ENCODE results near the gene CRYBB1. TPM values are rescaled to one million over a fixed set of nuclear protein-coding genes. Genes with fewer than 3 reads are reported as not detected.
A peak's percentile ranks its signal among the peaks of the same experiment; 100 is the strongest.

CRYBB1 gene
- total RNA-seq (not detected), total RNA-seq (0 reads per million in 2 donors)

GRCh38 chr22:26617271-26618199 is at the start of gene CRYBB1:
Gene CRYBB1, minus strand, starts transcription at chr22:26618027. Its CDS starts 1,708 bp downstream, at chr22:26616319.
- H3K9me3 ChIP-seq (ENCODE audit: control insufficient read depth, low read length, poor library complexity, severe bottlenecking): no peaks in the 10 kb centered on the region
- ATAC-seq (no peak), DNase-seq (no peak)
- peaks cover 2% of the 10 kb centered on the region for H3K36me3 Mint-ChIP-seq (ENCODE audit: low read depth)
- no peak within 1 kb of the TSS for H3K4me3 Mint-ChIP-seq
- H3K27me3 Mint-ChIP-seq: peaks cover 11% of the 10 kb centered on the region
- H3K27ac Mint-ChIP-seq: peak within 1 kb of the TSS; percentile 87
- peaks cover 17% of the 10 kb centered on the region for H3K4me1 Mint-ChIP-seq

- no peak overlapping the region for H3K27ac Mint-ChIP-seq
- H3K4me3 Mint-ChIP-seq: no peak overlapping the region
- ATAC-seq (no peak), DNase-seq (no peak)
- H3K9me3 ChIP-seq (ENCODE audit: control insufficient read depth, low read length, poor library complexity, severe bottlenecking): no peaks in the 10 kb centered on the region
- peaks cover 33% of the 10 kb centered on the region for H3K4me1 Mint-ChIP-seq
- H3K27me3 Mint-ChIP-seq: no peaks in the 10 kb centered on the region
- H3K36me3 Mint-ChIP-seq (ENCODE audit: low read depth): no peaks in the 10 kb centered on the region
Observed at GRCh38 chr22:26667140-26667539, 49.3 kb upstream of the CRYBB1 start.

- Mint-ChIP-seq H3K36me3 (ENCODE audit: low read depth) (no peaks in the 10 kb centered on the region), H3K27ac (peak overlapping the region; percentile 88), H3K4me1 (peaks cover 25% of the 10 kb centered on the region), H3K27me3 (no peaks in the 10 kb centered on the region), H3K4me3 (peak overlapping the region; percentile 63)
- DNase-seq (no peak), ATAC-seq (no peak)
- no peaks in the 10 kb centered on the region for H3K9me3 ChIP-seq (ENCODE audit: control insufficient read depth, low read length, poor library complexity, severe bottlenecking)
Observed at GRCh38 chr22:26665813-26666231, 48.0 kb upstream of the CRYBB1 start.

GRCh38 chr22:26663374-26663923 is 45.6 kb upstream of the CRYBB1 start:
- ATAC-seq (no peak), DNase-seq (no peak)
- Mint-ChIP-seq H3K4me3 (no peak overlapping the region), H3K27me3 (no peaks in the 10 kb centered on the region), H3K36me3 (ENCODE audit: low read depth) (no peaks in the 10 kb centered on the region), H3K27ac (peak overlapping the region; percentile 19), H3K4me1 (peaks cover 20% of the 10 kb centered on the region)
- H3K9me3 ChIP-seq (ENCODE audit: control insufficient read depth, low read length, poor library complexity, severe bottlenecking): no peaks in the 10 kb centered on the region

- Mint-ChIP-seq H3K4me3 (no peak overlapping the region), H3K4me1 (peaks cover 29% of the 10 kb centered on the region), H3K27ac (peak overlapping the region; percentile 45), H3K27me3 (no peaks in the 10 kb centered on the region), H3K36me3 (ENCODE audit: low read depth) (no peaks in the 10 kb centered on the region)
- DNase-seq (no peak), ATAC-seq (no peak)
- H3K9me3 ChIP-seq (ENCODE audit: control insufficient read depth, low read length, poor library complexity, severe bottlenecking): no peaks in the 10 kb centered on the region
Observed at GRCh38 chr22:26662160-26662559, 44.3 kb upstream of the CRYBB1 start.

- Mint-ChIP-seq H3K4me1 (peaks cover 32% of the 10 kb centered on the region), H3K36me3 (ENCODE audit: low read depth) (no peaks in the 10 kb centered on the region), H3K4me3 (no peak overlapping the region), H3K27ac (peak overlapping the region; percentile 32), H3K27me3 (no peaks in the 10 kb centered on the region)
- DNase-seq: no peak
- ATAC-seq: no peak
- H3K9me3 ChIP-seq (ENCODE audit: control insufficient read depth, low read length, poor library complexity, severe bottlenecking): no peaks in the 10 kb centered on the region
Observed at GRCh38 chr22:26660961-26661578, 43.2 kb upstream of the CRYBB1 start.

GRCh38 chr22:26660356-26660755 is 42.5 kb upstream of the CRYBB1 start:
- no peaks in the 10 kb centered on the region for H3K9me3 ChIP-seq (ENCODE audit: control insufficient read depth, low read length, poor library complexity, severe bottlenecking)
- DNase-seq (no peak), ATAC-seq (no peak)
- Mint-ChIP-seq H3K27me3 (no peaks in the 10 kb centered on the region), H3K4me3 (no peak overlapping the region), H3K36me3 (ENCODE audit: low read depth) (no peaks in the 10 kb centered on the region), H3K27ac (no peak overlapping the region), H3K4me1 (peaks cover 32% of the 10 kb centered on the region)

GRCh38 chr22:26658671-26659478 is 41.0 kb upstream of the CRYBB1 start:
- DNase-seq (peak; percentile 28 to 57 (median 36)), ATAC-seq (peak; percentile 72)
- H3K36me3 Mint-ChIP-seq (ENCODE audit: low read depth): no peaks in the 10 kb centered on the region
- no peaks in the 10 kb centered on the region for H3K9me3 ChIP-seq (ENCODE audit: control insufficient read depth, low read length, poor library complexity, severe bottlenecking)
- H3K27ac Mint-ChIP-seq: peak overlapping the region; percentile 59
- peak overlapping the region; percentile 94 for H3K4me3 Mint-ChIP-seq
- peaks cover 26% of the 10 kb centered on the region for H3K4me1 Mint-ChIP-seq
- H3K27me3 Mint-ChIP-seq: no peaks in the 10 kb centered on the region

GRCh38 chr22:26658161-26658560 is 40.3 kb upstream of the CRYBB1 start:
- ATAC-seq (peak; percentile 29), DNase-seq (no peak)
- Mint-ChIP-seq H3K27me3 (no peaks in the 10 kb centered on the region), H3K4me1 (peaks cover 26% of the 10 kb centered on the region), H3K27ac (peak overlapping the region; percentile 59), H3K4me3 (peak overlapping the region; percentile 94), H3K36me3 (ENCODE audit: low read depth) (no peaks in the 10 kb centered on the region)
- no peaks in the 10 kb centered on the region for H3K9me3 ChIP-seq (ENCODE audit: control insufficient read depth, low read length, poor library complexity, severe bottlenecking)

- no peaks in the 10 kb centered on the region for H3K9me3 ChIP-seq (ENCODE audit: control insufficient read depth, low read length, poor library complexity, severe bottlenecking)
- peak within 1 kb of the TSS; percentile 80 for H3K27ac Mint-ChIP-seq
- no peaks in the 10 kb centered on the region for H3K27me3 Mint-ChIP-seq
- ATAC-seq (peak; percentile 93), DNase-seq (peak; percentile 61 to 67 (median 67))
- H3K4me1 Mint-ChIP-seq: peaks cover 24% of the 10 kb centered on the region
- H3K4me3 Mint-ChIP-seq: peak within 1 kb of the TSS; percentile 94
- H3K36me3 Mint-ChIP-seq (ENCODE audit: low read depth): no peaks in the 10 kb centered on the region
Observed at GRCh38 chr22:26656891-26657851, 39.3 kb upstream of the CRYBB1 start, which contains the start of gene MIAT. Gene MIAT, plus strand, starts transcription at chr22:26657588.

GRCh38 chr22:26651815-26652214 is 34.0 kb upstream of the CRYBB1 start:
- H3K9me3 ChIP-seq (ENCODE audit: control insufficient read depth, low read length, poor library complexity, severe bottlenecking): no peaks in the 10 kb centered on the region
- ATAC-seq (no peak), DNase-seq (no peak)
- no peaks in the 10 kb centered on the region for H3K36me3 Mint-ChIP-seq (ENCODE audit: low read depth)
- no peaks in the 10 kb centered on the region for H3K27me3 Mint-ChIP-seq
- peaks cover 21% of the 10 kb centered on the region for H3K4me1 Mint-ChIP-seq
- H3K27ac Mint-ChIP-seq: no peak overlapping the region
- no peak overlapping the region for H3K4me3 Mint-ChIP-seq

All from T-helper 17 cell (primary cell).